GM21390 (cell line): ENCODE data around the gene HSPG2.
"Not testable (repeated sequence)": the region's sequence is repeated elsewhere in the genome, so short reads cannot be mapped to it uniquely, and the experiment has no call there.

Experiments
- ATAC-seq: cut with Tn5 transposase; IDR thresholded peaks from one replicate; pipeline ENCODE4 v1.9.1; 2021; ENCODE audit not compliant: unreplicated experiment

Gene HSPG2

GRCh38 chr1:21935393-21935804 lies 1.7 kb downstream of the HSPG2 start:
- ATAC-seq: no peak

GRCh38 chr1:21933397-21934248 lies 3.5 kb downstream of the HSPG2 start:
- ATAC-seq: no peak

GRCh38 chr1:21932127-21932526 lies 5.0 kb downstream of the HSPG2 start:
- no peak for ATAC-seq

- ATAC-seq: no peak
These were observed 5.7 kb downstream of the HSPG2 start for GRCh38 chr1:21931171-21932093.

- no peak for ATAC-seq
These were observed 6.4 kb downstream of the HSPG2 start for GRCh38 chr1:21930629-21931170.

GRCh38 chr1:21930080-21930571 lies 7.0 kb downstream of the HSPG2 start:
- ATAC-seq: no peak

GRCh38 chr1:21927533-21928237 lies 9.4 kb downstream of the HSPG2 start:
- no peak for ATAC-seq

- no peak for ATAC-seq
These were observed 10.1 kb downstream of the HSPG2 start for GRCh38 chr1:21926814-21927532.

- no peak for ATAC-seq
These were observed 11.0 kb downstream of the HSPG2 start for GRCh38 chr1:21926065-21926464.

GRCh38 chr1:21925334-21925940 lies 11.7 kb downstream of the HSPG2 start:
- no peak for ATAC-seq

GRCh38 chr1:21924503-21925005 lies 12.6 kb downstream of the HSPG2 start:
- no peak for ATAC-seq

GRCh38 chr1:21922090-21923013 lies 14.8 kb downstream of the HSPG2 start:
- ATAC-seq: no peak

- no peak for ATAC-seq
These were observed 15.8 kb downstream of the HSPG2 start for GRCh38 chr1:21921100-21921875.

- ATAC-seq: no peak
These were observed 17.6 kb downstream of the HSPG2 start for GRCh38 chr1:21919520-21919919.

GRCh38 chr1:21917239-21917631 lies 19.9 kb downstream of the HSPG2 start:
- ATAC-seq: not testable (repeated sequence)

GRCh38 chr1:21916447-21917238 lies 20.5 kb downstream of the HSPG2 start:
- ATAC-seq: no peak
